HG02852 (cell line): ENCODE results near the gene MED22.
"Not testable (repeated sequence)": the region's sequence is repeated elsewhere in the genome, so short reads cannot be mapped to it uniquely, and the experiment has no call there.

Experiments used
- ATAC-seq: cut with Tn5 transposase; IDR thresholded peaks from one replicate; pipeline ENCODE4 v1.9.1; 2021; ENCODE audit warnings: mild to moderate bottlenecking, moderate library complexity; ENCODE audit not compliant: unreplicated experiment

Gene MED22

GRCh38 chr9:133307301-133307700 is 40.6 kb downstream of the MED22 start:
- no peak for ATAC-seq

- no peak for ATAC-seq
These were observed 41.4 kb downstream of the MED22 start for GRCh38 chr9:133306242-133307204.

GRCh38 chr9:133305731-133306130 is 42.2 kb downstream of the MED22 start:
- no peak for ATAC-seq

DNA sequence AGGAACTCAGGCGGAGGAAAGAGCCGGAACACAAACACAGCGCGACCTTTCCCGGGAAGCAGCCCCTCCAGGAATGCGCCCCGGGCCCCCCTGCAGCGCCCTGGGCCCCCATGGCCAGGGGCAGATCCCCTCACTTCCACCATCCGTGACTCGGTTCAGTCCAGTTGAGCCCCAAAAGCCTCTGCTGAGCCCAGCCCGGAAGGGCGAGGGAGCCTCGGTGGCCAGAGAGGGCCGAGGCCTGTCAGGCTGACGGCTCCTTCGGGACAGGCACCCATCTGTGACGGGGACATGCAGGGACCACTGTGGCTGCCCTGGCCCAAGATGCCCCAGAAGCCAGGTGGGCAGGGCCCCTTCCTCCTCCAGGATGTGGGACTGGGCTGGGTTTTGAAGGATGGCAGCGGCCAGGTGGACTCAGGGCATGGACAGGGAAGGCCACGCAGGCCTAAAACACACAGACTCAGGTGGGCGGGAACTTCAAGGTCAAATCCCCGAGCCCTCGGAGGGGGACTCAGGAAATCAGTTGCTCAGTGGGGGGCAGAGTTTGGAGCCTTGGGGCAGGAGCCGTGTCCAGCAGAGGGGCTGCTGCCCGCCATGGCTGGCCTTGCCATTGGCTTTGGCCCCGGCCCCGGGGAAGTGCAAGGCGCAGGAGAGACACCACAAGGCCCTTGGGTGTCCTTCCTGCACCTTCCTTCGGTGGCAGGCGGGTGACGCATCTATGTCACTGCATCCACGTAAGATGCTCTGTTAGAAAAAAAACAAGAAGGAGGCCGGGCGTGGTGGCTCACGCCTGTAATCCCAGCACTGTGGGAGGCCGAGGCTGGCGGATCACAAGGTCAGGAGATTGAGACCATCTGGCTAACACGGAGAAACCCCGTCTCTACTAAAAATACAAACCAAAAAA is 43.2 kb downstream of the MED22 start:
- ATAC-seq: no peak

- no peak for ATAC-seq
These were observed 43.8 kb downstream of the MED22 start for GRCh38 chr9:133304158-133304470.

- ATAC-seq: no peak
These were observed 44.4 kb downstream of the MED22 start for GRCh38 chr9:133303266-133304157.

- no peak for ATAC-seq
These were observed 46.4 kb downstream of the MED22 start for GRCh38 chr9:133301253-133302230.

- not testable (repeated sequence) for ATAC-seq
These were observed 47.9 kb downstream of the MED22 start for GRCh38 chr9:133299996-133300395.

DNA sequence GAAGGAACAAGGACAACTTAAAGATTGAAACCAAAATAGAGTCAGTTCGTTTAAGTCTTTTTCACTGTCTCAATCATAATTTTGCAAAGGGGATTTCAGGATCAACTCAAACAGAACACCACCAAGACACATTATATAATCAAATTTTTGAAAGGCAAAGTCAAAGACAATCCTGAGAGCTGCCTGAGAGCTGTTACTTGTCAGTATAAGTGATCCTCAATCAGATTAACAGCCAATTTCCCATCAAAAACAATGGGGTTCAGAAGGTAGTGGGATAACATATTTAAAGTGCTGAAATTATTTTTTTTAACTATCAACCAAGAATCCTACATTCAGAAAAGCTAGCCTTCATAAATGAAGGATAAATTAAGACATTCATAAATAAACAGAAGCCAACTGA is 53.7 kb downstream of the MED22 start:
- ATAC-seq: no peak

DNA sequence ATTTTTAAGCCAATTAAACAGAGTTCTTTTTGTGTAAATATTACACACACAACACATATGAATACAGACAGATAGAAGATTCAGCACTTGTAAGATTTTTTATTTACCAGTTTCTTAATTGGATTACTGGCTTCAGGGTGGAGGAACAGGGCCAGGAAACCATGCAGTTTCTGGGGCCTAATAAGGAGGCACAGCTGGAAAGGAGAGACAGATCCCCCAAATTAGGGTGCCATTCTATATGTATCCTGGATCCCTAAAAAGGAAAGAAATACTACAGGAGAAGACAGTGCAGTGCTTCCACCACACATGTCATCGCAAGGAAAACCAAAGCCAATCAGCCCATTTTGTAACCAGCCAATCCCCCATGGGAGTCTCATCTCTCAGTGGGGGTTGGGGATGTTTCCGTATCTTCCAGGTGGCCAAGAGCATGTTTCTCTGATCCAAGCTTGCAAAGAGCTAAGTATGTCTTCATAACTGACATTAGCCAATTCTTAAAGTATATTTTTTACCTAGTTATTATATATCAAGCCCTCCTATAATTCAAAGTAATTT is 57.1 kb downstream of the MED22 start:
- no peak for ATAC-seq
